Bronchial epithelial cell (primary cell): ENCODE measurements around the gene PWWP2B. TPM values are rescaled to one million over a fixed set of nuclear protein-coding genes. Genes with fewer than 3 reads are reported as not detected.

ENCODE experiments used
- DNase-seq: peaks from one replicate; pipeline ENCODE4 v3.0.0-alpha.2; 2010; ENCODE audit warnings: low read depth
- FAIRE-seq: peaks from 2 replicates; lab custom pipeline; 2011; peaks lifted over from hg19 to GRCh38; lab: Jason Lieb, UNC
- H3K27me3 ChIP-seq: 2 replicates; pipeline ENCODE4 v1.5.1; 2011; ENCODE audit warnings: low read length; ENCODE audit not compliant: control insufficient read depth, insufficient read depth
- H3K36me3 ChIP-seq: 2 replicates; pipeline ENCODE4 v1.5.1; 2011; ENCODE audit warnings: low read length; ENCODE audit not compliant: control insufficient read depth, insufficient read depth
- H3K4me3 ChIP-seq: 2 replicates; pipeline ENCODE4 v1.5.1; 2011; ENCODE audit warnings: mild to moderate bottlenecking, low read depth, low read length, control low read depth
- CTCF ChIP-seq: IDR thresholded peaks from 2 replicates; pipeline ENCODE4 v1.5.1; 2011; ENCODE audit warnings: mild to moderate bottlenecking, moderate library complexity, low read length, control low read depth, inconsistent platforms; ENCODE audit not compliant: insufficient read depth, severe bottlenecking
- total RNA-seq: library from RNA; depleted of rRNA; stranded (reverse); fragments of >200 nt; gene quantifications from 2 replicates; pipeline ENCODE4 v1.2.1, GENCODE V29; 2014

The PWWP2B gene
- total RNA-seq, 1 donor from 2014 or later, result 40.0 TPM

- Histone ChIP-seq H3K4me3 (no peak overlapping the region), H3K27me3 (no peaks in the 10 kb centered on the region), H3K36me3 (peaks cover 8% of the 10 kb centered on the region)
- DNase-seq (no peak), FAIRE-seq (no peak)
- TF ChIP-seq CTCF, result no peak
Measured at GRCh38 chr10:132417257-132417910, 20.4 kb downstream of the PWWP2B start.

- H3K4me3 ChIP-seq, result no peak overlapping the region
- H3K27me3 ChIP-seq, result no peaks in the 10 kb centered on the region
- no peak for TF ChIP-seq CTCF
- H3K36me3 ChIP-seq, result peaks cover 6% of the 10 kb centered on the region
- FAIRE-seq (no peak), DNase-seq (peak; percentile 39)
Measured at GRCh38 chr10:132417957-132418441, 21.0 kb downstream of the PWWP2B start.

GRCh38 chr10:132418527-132419416 lies 21.8 kb downstream of the PWWP2B start:
- DNase-seq, result peak; percentile 32
- no peak for TF ChIP-seq CTCF
- Histone ChIP-seq H3K4me3 (no peak overlapping the region), H3K36me3 (peaks cover 3% of the 10 kb centered on the region), H3K27me3 (no peaks in the 10 kb centered on the region)
- FAIRE-seq, result no peak

- TF ChIP-seq CTCF, result no peak
- Histone ChIP-seq H3K36me3 (no peaks in the 10 kb centered on the region), H3K27me3 (no peaks in the 10 kb centered on the region), H3K4me3 (no peak overlapping the region)
- no peak for DNase-seq
- FAIRE-seq, result no peak
Measured at GRCh38 chr10:132419538-132420468, 22.8 kb downstream of the PWWP2B start.

- Histone ChIP-seq H3K27me3 (no peaks in the 10 kb centered on the region), H3K4me3 (no peak overlapping the region), H3K36me3 (no peaks in the 10 kb centered on the region)
- TF ChIP-seq CTCF, result no peak
- FAIRE-seq, result no peak
- no peak for DNase-seq
Measured at GRCh38 chr10:132420469-132420980, 23.5 kb downstream of the PWWP2B start.
